K562 (cell line): Measurements from ENCODE around the gene SPON2. TPM values are rescaled to one million over a fixed set of nuclear protein-coding genes. Genes with fewer than 3 reads are reported as not detected.

Experiments used
- ATAC-seq: fragments of 200-7000 bp; cut with Tn5 transposase; 3 replicates; pipeline ENCODE4 v1.9.1; 2020; ENCODE audit warnings: moderate library complexity
- BruUV-seq: library from RNA; stranded (reverse); fragments of 400-500 nt; replicated peaks from 2 replicates; lab custom pipeline; 2021; lab: Mats Ljungman, UMichigan
- CTCF ChIA-PET: fragments of 300-600 bp; formaldehyde crosslinking; extraction: SDS; loops from one replicate; lab custom pipeline; 2021; ENCODE audit warnings: low intra/inter-chr PET ratio; lab: Yijun Ruan, JAX
- POLR2A ChIA-PET: fragments of 300-600, 350-650 bp; sonication (Branson Sonifier 250); formaldehyde crosslinking; extraction: SDS; loops from one replicate; lab custom pipeline; 2021; ENCODE audit warnings: antibody characterized with exemption, inconsistent platforms; lab: Yijun Ruan, JAX
- DNase-seq, 4 experiments: peaks; one replicate each; pipeline versions ENCODE4 v3.0.0 to v3.0.0-alpha.2; 2011 to 2018; ENCODE audit warnings: low spot score in 3 of 4, mixed read lengths in 3 of 4; ENCODE audit errors: extremely low read depth in 1 of 4
- FAIRE-seq: peaks from 2 replicates; lab custom pipeline; 2011; peaks lifted over from hg19 to GRCh38; lab: Jason Lieb, UNC
- H2AFZ ChIP-seq: 2 replicates; pipeline ENCODE4 v1.6.0; 2011; ENCODE audit warnings: low read depth, low read length, control low read depth, inconsistent platforms
- H3K27ac ChIP-seq: fragments of 200-600 bp; 3 replicates; pipeline ENCODE4 v1.8.0; 2011; ENCODE audit warnings: low read depth, mild to moderate bottlenecking, control low read depth, inconsistent platforms, low read length, moderate library complexity, mixed read lengths; ENCODE audit errors: extremely low read depth
- H3K27me3 ChIP-seq, 2 experiments: fragments of 300-600 bp in 1 of 2; 2 replicates in 1 of 2; 3 replicates in 1 of 2; pipeline versions ENCODE4 v1.6.0 to v1.8.0; 2011; ENCODE audit warnings: inconsistent platforms in 2 of 2, low read length in 2 of 2, mild to moderate bottlenecking in 1 of 2, mixed read lengths in 1 of 2, moderate library complexity in 1 of 2; ENCODE audit not compliant: control insufficient read depth in 2 of 2, insufficient read depth in 2 of 2
- H3K36me3 ChIP-seq: fragments of 300-600 bp; 3 replicates; pipeline ENCODE4 v1.8.0; 2011; ENCODE audit warnings: mild to moderate bottlenecking, low read length, inconsistent platforms; ENCODE audit not compliant: control insufficient read depth, insufficient read depth
- H3K4me1 ChIP-seq, 2 experiments: fragments of 200-600 bp in 1 of 2; replicated peaks in 1 of 2; 2 replicates in 1 of 2; 3 replicates in 1 of 2; pipeline versions ENCODE4 v1.5.1 to v1.8.0; 2011; ENCODE audit warnings: inconsistent platforms in 2 of 2, low read length in 2 of 2, mild to moderate bottlenecking in 1 of 2, mixed read lengths in 1 of 2, moderate library complexity in 1 of 2; ENCODE audit not compliant: control insufficient read depth in 2 of 2, insufficient read depth in 2 of 2
- H3K4me2 ChIP-seq: 2 replicates; pipeline ENCODE4 v1.6.1; 2011; ENCODE audit warnings: low read length, control low read depth, inconsistent platforms, mixed read lengths; ENCODE audit not compliant: insufficient read depth
- H3K4me3 ChIP-seq: fragments of 200-600 bp; sonication (generic), shearing (Covaris generic); 2 replicates; pipeline ENCODE4 v1.5.1; 2016; ENCODE audit warnings: control low read depth, inconsistent platforms
- H3K79me2 ChIP-seq: fragments of 200-600 bp; 3 replicates; pipeline ENCODE4 v1.8.0; 2011; ENCODE audit warnings: low read length, inconsistent platforms; ENCODE audit not compliant: control insufficient read depth, insufficient read depth
- H3K9ac ChIP-seq, 2 experiments: 2 replicates each; pipeline versions ENCODE4 v1.6.0 to v1.6.1; 2011; ENCODE audit warnings: low read depth in 2 of 2, low read length in 2 of 2, control low read depth in 1 of 2, inconsistent platforms in 1 of 2, mild to moderate bottlenecking in 1 of 2, mixed read lengths in 1 of 2; ENCODE audit not compliant: insufficient read depth in 1 of 2
- H3K9me1 ChIP-seq: one replicate; pipeline ENCODE4 v1.6.0; 2011; ENCODE audit warnings: inconsistent platforms, mild to moderate bottlenecking, low read length, moderate library complexity; ENCODE audit not compliant: control insufficient read depth, insufficient read depth
- H3K9me3 ChIP-seq: replicated peaks from 2 replicates; pipeline ENCODE4 v1.5.1; 2011; ENCODE audit warnings: low read depth, low read length, inconsistent platforms; ENCODE audit not compliant: control insufficient read depth, insufficient read depth
- H4K20me1 ChIP-seq: replicated peaks from 2 replicates; pipeline ENCODE4 v1.6.1; 2011; ENCODE audit warnings: low read length, inconsistent platforms, mixed read lengths; ENCODE audit not compliant: control insufficient read depth, insufficient read depth
- E2F5 ChIP-seq: sonication (generic); formaldehyde crosslinking; IDR thresholded peaks from 2 replicates; pipeline ENCODE4 v1.8.0; 2022; ENCODE audit warnings: mild to moderate bottlenecking, missing genetic modification reagents
- LARP7 ChIP-seq: fragments of 450-650 bp; IDR thresholded peaks from 2 replicates; pipeline ENCODE4 v1.6.1; 2016
- MEF2A ChIP-seq: IDR thresholded peaks from 2 replicates; pipeline ENCODE4 v1.6.1; 2011; ENCODE audit warnings: low read depth, mild to moderate bottlenecking, low read length, moderate library complexity; ENCODE audit not compliant: control insufficient read depth
- NBN ChIP-seq: fragments of 450-650 bp; IDR thresholded peaks from 2 replicates; pipeline ENCODE4 v1.6.1; 2016; ENCODE audit warnings: low read depth, mild to moderate bottlenecking
- PATZ1 ChIP-seq: fragments of 250-450 bp; sonication (Bioruptor Pico); IDR thresholded peaks from 2 replicates; pipeline ENCODE4 v1.5.0; 2020; ENCODE audit warnings: mild to moderate bottlenecking, borderline replicate concordance
- SIN3B ChIP-seq: fragments of 450-650 bp; IDR thresholded peaks from 2 replicates; pipeline ENCODE4 v1.6.1; 2017; ENCODE audit warnings: low read depth, mild to moderate bottlenecking, moderate library complexity
- SLC30A9 ChIP-seq: fragments of 250-450 bp; sonication (Bioruptor Pico); IDR thresholded peaks from 2 replicates; pipeline ENCODE4 v1.8.0; 2022; ENCODE audit warnings: mild to moderate bottlenecking, moderate library complexity
- SMAD3 ChIP-seq: fragments of 450-650 bp; formaldehyde crosslinking; conservative IDR thresholded peaks from 2 replicates; pipeline ENCODE4 v1.4.0; 2020; ENCODE audit warnings: mild to moderate bottlenecking
- TAF1 ChIP-seq: IDR thresholded peaks from 2 replicates; pipeline ENCODE4 v1.6.1; 2011; ENCODE audit warnings: mild to moderate bottlenecking, low read length, moderate library complexity; ENCODE audit not compliant: insufficient read depth, control insufficient read depth, severe bottlenecking; ENCODE audit errors: extremely low read depth
- TRIM28 ChIP-seq: fragments of 450-650 bp; IDR thresholded peaks from 2 replicates; pipeline ENCODE4 v1.6.1; 2017
- WGBS: fragments of 100-300 bp; shearing (Covaris generic); methylation state at CpG from one replicate; pipeline ENCODE4 v1.1.6; 2016; ENCODE audit warnings: low coverage, mixed read lengths; ENCODE audit not compliant: insufficient coverage; ENCODE audit errors: missing lambda C conversion rate; 5-methylcytosine and 5-hydroxymethylcytosine counted together
- in situ Hi-C: fragments of 300-500 bp; cut with MboI; formaldehyde crosslinking; loops from 4 replicates; pipeline ENCODE4 v1.15.0; 2018; ENCODE audit warnings: inconsistent platforms, mixed read lengths
- intact Hi-C: fragments of 100-400 bp; cut with micrococcal nuclease; formaldehyde crosslinking; loops from 2 replicates; pipeline ENCODE4 v1.14.2; 2022
- polyA plus RNA-seq, 8 experiments: library from polyadenylated mRNA; depleted of rRNA in 4 of 8; stranded (reverse) in 5 of 8; unstranded in 3 of 8; fragments of >200 nt; fragmentation: Nextera tagmentation in 2 of 8; fragmentation: Illumina TruSeq in 1 of 8; extraction: Ambion mirVana in 2 of 8; extraction: Trizol in 1 of 8; gene quantifications; 2 replicates each; pipeline versions ENCODE4 v1.2.1 to v1.2.3, GENCODE V29; 2011 to 2014; ENCODE audit warnings: inconsistent platforms in 1 of 8, missing spikeins in 1 of 8
- total RNA-seq, 7 experiments: library from RNA; depleted of rRNA in 6 of 7; stranded (reverse); fragments of >200 nt in 6 of 7; fragmentation: Illumina TruSeq in 2 of 7; extraction: Trizol in 2 of 7; gene quantifications; 2 replicates each; pipeline versions ENCODE4 v1.2.1 to v1.2.3, GENCODE V29; 2011 to 2021; ENCODE audit warnings: low replicate concordance in 1 of 7

SPON2 gene
- total and polyA plus RNA-seq, 9 of the 15 experiments (the other 6 are each of a cell fraction or from before 2014, with no cell fraction given) = 0.21 to 2.2 (median 0.83) TPM

- TF ChIP-seq MEF2A = no peak
- no peak for TF ChIP-seq LARP7
- no peak for TF ChIP-seq NBN
- no peak for TF ChIP-seq PATZ1 (CRISPR knock-in tag)
- no peak for TF ChIP-seq SIN3B
- TF ChIP-seq E2F5 (CRISPR knock-in tag) = no peak
- TF ChIP-seq, all 486 proteins: peak for 0
Measured at GRCh38 chr4:1218634-1219565, 46.5 kb upstream of the SPON2 start (continued).

- CTCF ChIA-PET = no interaction called here
- no peak overlapping the region for H3K4me2 ChIP-seq
- ATAC-seq (no peak), DNase-seq (no peak)
- in situ Hi-C loops = no loop called here
- no peak overlapping the region for H2AFZ ChIP-seq
- H3K9me3 ChIP-seq = no peaks in the 10 kb centered on the region
- TF ChIP-seq TAF1 = no peak
- TF ChIP-seq SMAD3 (CRISPR knock-in tag) = no peak
- TF ChIP-seq TRIM28 = no peak
- no peak for TF ChIP-seq SLC30A9 (CRISPR knock-in tag)
- TF ChIP-seq, all 486 proteins: peak for 0
- H3K36me3 ChIP-seq = peaks cover 78% of the 10 kb centered on the region; the same call in 2 of the 3 replicates
- 95% methylated on average over 17 of the region's 27 CpGs for WGBS
- no peaks in the 10 kb centered on the region for H3K27me3 ChIP-seq
- no TSS peak for BruUV-seq
- no peak overlapping the region for H3K4me3 ChIP-seq
- H3K79me2 ChIP-seq = no peaks in the 10 kb centered on the region; the same call in 2 of the 3 replicates
- peaks cover 0 to 31% of the 10 kb centered on the region in 2 experiments; a peak in 1 of 5 replicates for H3K4me1 ChIP-seq
- intact Hi-C loops = no loop called here
- no peak for FAIRE-seq
- no peak overlapping the region for H3K27ac ChIP-seq
- H3K9me1 ChIP-seq = no peaks in the 10 kb centered on the region
- H3K9ac ChIP-seq = no peak overlapping the region; a peak in 1 of 4 replicates
- POLR2A ChIA-PET = interaction anchor here (0.6 kb wide), 1 partner anchor 80 kb away, joined by 3 read pairs; no protein-coding TSS in a partner anchor
- no peaks in the 10 kb centered on the region for H4K20me1 ChIP-seq
Measured at GRCh38 chr4:1217366-1217765, 45.0 kb upstream of the SPON2 start.
